Activated CD4-positive, alpha-beta memory T cell treated with anti-CD3 and anti-CD28 coated beads for 36 hours (primary cell): ENCODE results near the gene RALGPS1. TPM values are rescaled to one million over a fixed set of nuclear protein-coding genes. Genes with fewer than 3 reads are reported as not detected.
"Not testable (repeated sequence)": the region's sequence is repeated elsewhere in the genome, so short reads cannot be mapped to it uniquely, and the experiment has no call there.

Source experiments
- CTCF ChIA-PET: fragments of 350-600 bp; sonication (Branson Sonifier 250); formaldehyde crosslinking; loops from one replicate; lab custom pipeline; 2021; ENCODE audit warnings: antibody characterized with exemption, inconsistent platforms; lab: Charles Lee
- POLR2A ChIA-PET: fragments of 350-600 bp; sonication (Branson Sonifier 250); formaldehyde crosslinking; loops from one replicate; lab custom pipeline; 2021; ENCODE audit warnings: antibody characterized with exemption; lab: Charles Lee
- DNase-seq: peaks from one replicate; pipeline ENCODE4 v3.0.0-alpha.2; 2020
- H3K27ac Mint-ChIP-seq: one replicate; pipeline ENCODE4 v1.8.0; 2021; ENCODE audit warnings: mixed read lengths
- H3K27me3 Mint-ChIP-seq: one replicate; pipeline ENCODE4 v1.8.0; 2021; ENCODE audit warnings: mixed read lengths
- H3K36me3 Mint-ChIP-seq: one replicate; pipeline ENCODE4 v1.8.0; 2021; ENCODE audit warnings: mixed read lengths
- H3K4me1 Mint-ChIP-seq: one replicate; pipeline ENCODE4 v1.8.0; 2021; ENCODE audit warnings: low read depth, mixed read lengths
- H3K4me3 Mint-ChIP-seq: one replicate; pipeline ENCODE4 v1.8.0; 2021; ENCODE audit warnings: mild to moderate bottlenecking, mixed read lengths
- H3K9me3 Mint-ChIP-seq: one replicate; pipeline ENCODE4 v1.8.0; 2021; ENCODE audit warnings: mixed read lengths
- intact Hi-C: fragments of 100-400 bp; cut with micrococcal nuclease; formaldehyde crosslinking; loops from one replicate; pipeline ENCODE4 v1.15.1; 2023
- total RNA-seq, 2 experiments: library from RNA; stranded (reverse); gene quantifications; one replicate each; pipeline ENCODE4 v1.2.3, GENCODE V29; 2021

Gene RALGPS1
- total RNA-seq, 2 experiments from 2014 or later: 2.1 to 3.1 TPM

DNA sequence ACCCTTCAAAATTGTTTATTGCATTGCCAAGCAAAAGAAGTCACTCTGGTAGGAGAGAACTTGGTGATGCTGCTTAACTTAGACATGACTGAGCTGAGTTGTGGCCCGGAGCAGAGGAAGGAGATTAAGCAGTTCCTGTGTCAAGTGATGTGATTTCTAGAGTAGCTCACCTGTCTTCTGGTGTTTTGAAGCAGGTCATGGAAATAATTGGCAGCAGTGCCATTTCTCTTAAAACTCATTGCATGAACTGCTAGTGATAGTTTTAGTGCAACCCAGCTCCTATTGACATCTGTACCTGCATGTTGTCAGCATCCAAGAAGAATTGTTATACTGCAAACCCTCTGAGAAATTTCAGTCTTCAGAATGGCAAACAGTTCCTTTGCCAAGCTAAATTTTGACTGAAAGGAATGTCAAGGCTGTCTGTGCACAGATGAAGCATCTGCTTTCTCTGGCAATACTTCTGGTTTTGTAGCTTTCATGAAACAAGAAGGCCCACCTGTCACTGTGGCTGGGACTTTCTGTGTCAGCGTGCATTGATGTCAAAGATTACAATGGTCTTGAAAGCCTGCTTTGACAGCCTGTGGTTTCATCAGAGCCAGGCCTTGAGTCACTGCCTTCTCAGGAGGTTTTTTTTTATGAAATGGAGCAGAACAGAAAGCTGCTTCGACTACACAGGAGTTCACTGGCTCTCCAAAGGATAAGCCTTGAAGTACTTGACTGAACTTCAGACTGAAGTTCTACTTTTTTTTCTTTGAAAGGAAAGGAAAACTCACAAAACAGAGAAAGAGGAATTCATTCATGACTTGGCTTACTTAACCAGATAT is 90.6 kb downstream of the RALGPS1 start:
- H3K36me3 Mint-ChIP-seq: peaks cover 1% of the 10 kb centered on the region
- DNase-seq: peak; percentile 88
- no peak overlapping the region for H3K4me3 Mint-ChIP-seq
- ChIA-PET POLR2A (interaction anchor here (0.6 to 1.5 kb wide), 4 partner anchors 19 to 419 kb away, joined by 4 to 21 read pairs (median 6); no protein-coding TSS in a partner anchor), CTCF (interaction anchor here (0.9 to 2.6 kb wide), 7 partner anchors 17 to 194 kb away, joined by 3 to 22 read pairs (median 5); no protein-coding TSS in a partner anchor)
- peaks cover 23% of the 10 kb centered on the region for H3K4me1 Mint-ChIP-seq
- no peaks in the 10 kb centered on the region for H3K9me3 Mint-ChIP-seq
- peak overlapping the region; percentile 57 for H3K27ac Mint-ChIP-seq
- peaks cover 25% of the 10 kb centered on the region for H3K27me3 Mint-ChIP-seq
- intact Hi-C loops: loop anchor here (1.0 to 10.0 kb wide), 4 partner anchors 19 to 490 kb away; no protein-coding TSS in a partner anchor

- POLR2A ChIA-PET: interaction anchor here (1.2 to 1.5 kb wide), 3 partner anchors 20 to 156 kb away, joined by 4 to 21 read pairs (median 6); no protein-coding TSS in a partner anchor
- H3K27ac Mint-ChIP-seq: peak overlapping the region; percentile 51
Observed at GRCh38 chr9:127005770-127006314, 91.3 kb downstream of the RALGPS1 start.

DNA sequence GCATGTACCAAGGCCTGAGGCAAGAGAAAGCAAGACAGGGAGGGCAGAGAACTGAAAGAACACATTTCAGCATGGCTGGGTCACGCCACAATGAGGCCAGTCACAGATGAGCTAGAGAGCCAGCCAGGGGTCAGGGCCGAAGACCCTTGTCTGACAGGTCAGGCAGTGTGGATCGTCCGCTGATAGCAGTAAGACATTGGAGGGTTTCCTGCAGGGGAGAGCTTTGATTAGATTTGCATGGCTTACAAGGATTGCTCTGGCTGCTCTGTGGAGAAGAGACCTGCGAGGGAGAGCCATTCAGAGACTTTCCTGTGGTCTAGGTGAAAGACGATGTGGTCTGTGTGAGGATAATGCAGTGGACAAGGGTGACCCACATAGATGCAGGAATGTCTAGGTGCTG is 93.1 kb downstream of the RALGPS1 start:
- H3K4me1 Mint-ChIP-seq: peaks cover 23% of the 10 kb centered on the region
- peaks cover 2% of the 10 kb centered on the region for H3K36me3 Mint-ChIP-seq
- no peak overlapping the region for H3K4me3 Mint-ChIP-seq
- no peaks in the 10 kb centered on the region for H3K9me3 Mint-ChIP-seq
- DNase-seq: no peak
- CTCF ChIA-PET: interaction anchor here (0.5 to 1.0 kb wide), 2 partner anchors 67 to 436 kb away, joined by 3 read pairs; no protein-coding TSS in a partner anchor
- peaks cover 38% of the 10 kb centered on the region for H3K27me3 Mint-ChIP-seq
- intact Hi-C loops: loop anchor here (10.0 kb wide), 1 partner anchor 493 kb away; no protein-coding TSS in a partner anchor
- POLR2A ChIA-PET: no interaction called here
- no peak overlapping the region for H3K27ac Mint-ChIP-seq

More at GRCh38 chr9:127005770-127006314, 91.3 kb downstream of the RALGPS1 start:
- no peak for DNase-seq
- CTCF ChIA-PET: interaction anchor here (1.0 to 2.6 kb wide), 6 partner anchors 16 to 149 kb away, joined by 3 to 22 read pairs (median 5); no protein-coding TSS in a partner anchor
- peaks cover 23% of the 10 kb centered on the region for H3K4me1 Mint-ChIP-seq
- H3K27me3 Mint-ChIP-seq: peaks cover 30% of the 10 kb centered on the region
- intact Hi-C loops: loop anchor here (1.0 to 10.0 kb wide), 4 partner anchors 20 to 491 kb away; no protein-coding TSS in a partner anchor
- no peaks in the 10 kb centered on the region for H3K9me3 Mint-ChIP-seq
- no peak overlapping the region for H3K4me3 Mint-ChIP-seq
- peaks cover 2% of the 10 kb centered on the region for H3K36me3 Mint-ChIP-seq

GRCh38 chr9:127008076-127008475 is 93.5 kb downstream of the RALGPS1 start:
- H3K4me3 Mint-ChIP-seq: no peak overlapping the region
- H3K27ac Mint-ChIP-seq: no peak overlapping the region
- H3K27me3 Mint-ChIP-seq: peaks cover 37% of the 10 kb centered on the region
- H3K9me3 Mint-ChIP-seq: no peaks in the 10 kb centered on the region
- CTCF ChIA-PET: no interaction called here
- intact Hi-C loops: loop anchor here (10.0 kb wide), 1 partner anchor 493 kb away; no protein-coding TSS in a partner anchor
- no peak for DNase-seq
- POLR2A ChIA-PET: no interaction called here
- peaks cover 23% of the 10 kb centered on the region for H3K4me1 Mint-ChIP-seq
- peaks cover 2% of the 10 kb centered on the region for H3K36me3 Mint-ChIP-seq

DNA sequence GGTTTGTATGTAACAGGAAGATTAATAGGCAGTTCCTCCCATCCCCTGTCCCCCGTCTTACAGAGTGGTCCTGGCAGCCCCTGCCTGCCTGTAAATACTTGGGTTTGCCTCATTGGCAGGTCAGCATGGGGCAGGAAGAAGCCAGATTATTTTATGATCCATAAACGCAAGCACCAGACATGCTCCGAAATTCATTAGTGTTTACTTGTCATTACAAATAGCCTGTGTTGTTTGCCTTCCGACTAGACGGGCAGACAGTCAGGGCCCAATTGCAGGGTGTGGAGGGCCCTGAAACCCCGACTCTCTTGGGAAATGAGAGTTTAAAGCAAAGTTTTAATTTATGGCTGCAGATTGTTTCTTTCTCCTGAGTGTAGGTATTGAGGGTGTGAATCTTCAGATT is 97.2 kb downstream of the RALGPS1 start:
- H3K36me3 Mint-ChIP-seq: peaks cover 2% of the 10 kb centered on the region
- ChIA-PET POLR2A (no interaction called here), CTCF (no interaction called here)
- no peak overlapping the region for H3K4me3 Mint-ChIP-seq
- peaks cover 35% of the 10 kb centered on the region for H3K27me3 Mint-ChIP-seq
- no peak overlapping the region for H3K27ac Mint-ChIP-seq
- H3K9me3 Mint-ChIP-seq: no peaks in the 10 kb centered on the region
- H3K4me1 Mint-ChIP-seq: no peaks in the 10 kb centered on the region
- intact Hi-C loops: no loop called here
- DNase-seq: no peak

- no peak overlapping the region for H3K4me3 Mint-ChIP-seq
- H3K27me3 Mint-ChIP-seq: peaks cover 35% of the 10 kb centered on the region
- no peaks in the 10 kb centered on the region for H3K4me1 Mint-ChIP-seq
- POLR2A ChIA-PET: no interaction called here
- peaks cover 2% of the 10 kb centered on the region for H3K36me3 Mint-ChIP-seq
- CTCF ChIA-PET: no interaction called here
- intact Hi-C loops: no loop called here
- DNase-seq: no peak
- no peaks in the 10 kb centered on the region for H3K9me3 Mint-ChIP-seq
- no peak overlapping the region for H3K27ac Mint-ChIP-seq
Observed at GRCh38 chr9:127012250-127012649, 97.7 kb downstream of the RALGPS1 start.

GRCh38 chr9:127013597-127013996 is 99.0 kb downstream of the RALGPS1 start:
- Mint-ChIP-seq H3K4me1 (no peaks in the 10 kb centered on the region), H3K9me3 (no peaks in the 10 kb centered on the region), H3K27ac (no peak overlapping the region), H3K4me3 (no peak overlapping the region), H3K27me3 (peaks cover 27% of the 10 kb centered on the region), H3K36me3 (peaks cover 2% of the 10 kb centered on the region)
- ChIA-PET CTCF (no interaction called here), POLR2A (no interaction called here)
- intact Hi-C loops: no loop called here
- peak; percentile 20 for DNase-seq

DNA sequence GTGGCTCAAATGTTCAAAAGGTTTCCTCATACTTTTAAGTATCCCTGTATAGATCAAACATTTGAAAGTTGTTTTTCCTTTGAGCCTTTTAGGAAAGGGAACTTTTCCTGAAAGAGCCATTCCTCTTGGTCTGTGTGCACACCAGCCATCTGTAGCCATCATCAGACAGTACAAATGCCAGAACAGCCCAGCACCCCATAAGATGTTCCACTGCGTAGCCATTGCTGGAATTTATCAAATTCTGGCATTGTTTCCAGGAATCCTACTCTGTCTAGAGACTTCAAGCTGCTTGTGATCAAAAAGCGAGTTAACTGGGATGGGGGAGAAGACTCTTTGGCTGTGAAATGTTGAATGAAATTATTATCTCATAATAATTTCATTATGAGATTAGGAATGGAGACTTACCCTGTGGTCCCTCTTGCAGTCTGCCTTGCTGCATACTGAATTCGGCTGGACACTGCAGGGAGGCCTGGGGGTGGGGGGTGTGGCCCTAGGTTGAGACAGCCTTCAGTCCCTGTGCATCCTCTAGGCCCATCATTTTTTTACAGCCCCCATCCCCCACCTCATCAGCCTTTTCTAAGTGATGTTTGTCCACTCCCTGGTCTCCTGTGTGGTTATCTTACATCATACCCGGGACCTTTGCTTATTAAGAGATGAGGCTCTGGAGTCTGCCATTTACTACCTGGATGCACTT is 99.8 kb downstream of the RALGPS1 start:
- intact Hi-C loops: no loop called here
- H3K27ac Mint-ChIP-seq: no peak overlapping the region

DNA sequence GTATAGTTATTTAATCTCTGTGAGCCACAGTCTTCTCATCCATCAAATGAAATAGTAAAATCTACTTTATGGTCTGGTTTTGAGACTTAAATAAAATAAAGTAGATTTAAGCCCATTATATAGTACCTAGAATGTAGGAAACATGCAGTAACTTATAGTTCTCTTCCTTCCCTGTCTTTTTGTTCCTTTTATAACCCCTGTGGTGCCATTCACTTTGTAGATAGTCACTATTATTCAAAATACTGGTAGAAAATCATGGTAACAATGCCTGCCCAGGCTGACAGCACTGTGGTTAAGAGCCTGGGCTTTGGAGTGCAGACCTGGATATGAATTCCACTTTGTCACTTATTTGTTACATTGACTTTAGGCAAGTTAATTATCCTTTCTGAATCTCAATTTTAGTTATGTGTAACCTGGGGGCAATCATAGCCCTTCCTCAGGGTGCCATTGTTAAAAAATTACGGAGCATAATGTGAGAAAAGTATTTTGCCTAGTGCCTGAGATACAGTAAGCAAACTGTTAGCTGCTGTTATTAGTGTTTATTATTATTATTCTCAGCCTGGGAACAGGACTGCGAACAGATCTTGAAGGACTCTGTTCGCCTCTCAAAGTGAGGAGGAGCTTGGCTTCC is 100.4 kb downstream of the RALGPS1 start:
- no peak for DNase-seq
- CTCF ChIA-PET: interaction anchor here (0.5 kb wide), 1 partner anchor 11 kb away, joined by 3 read pairs; no protein-coding TSS in a partner anchor
- Mint-ChIP-seq H3K27ac (no peak overlapping the region), H3K4me3 (no peak overlapping the region), H3K9me3 (no peaks in the 10 kb centered on the region), H3K36me3 (peaks cover 2% of the 10 kb centered on the region), H3K4me1 (no peaks in the 10 kb centered on the region), H3K27me3 (peaks cover 21% of the 10 kb centered on the region)
- POLR2A ChIA-PET: no interaction called here
- intact Hi-C loops: no loop called here

More for the DNA sequence above, 99.8 kb downstream of the RALGPS1 start:
- ChIA-PET POLR2A (no interaction called here), CTCF (no interaction called here)
- Mint-ChIP-seq H3K4me3 (no peak overlapping the region), H3K9me3 (no peaks in the 10 kb centered on the region), H3K27me3 (peaks cover 21% of the 10 kb centered on the region), H3K36me3 (peaks cover 2% of the 10 kb centered on the region), H3K4me1 (no peaks in the 10 kb centered on the region)
- no peak for DNase-seq

DNA sequence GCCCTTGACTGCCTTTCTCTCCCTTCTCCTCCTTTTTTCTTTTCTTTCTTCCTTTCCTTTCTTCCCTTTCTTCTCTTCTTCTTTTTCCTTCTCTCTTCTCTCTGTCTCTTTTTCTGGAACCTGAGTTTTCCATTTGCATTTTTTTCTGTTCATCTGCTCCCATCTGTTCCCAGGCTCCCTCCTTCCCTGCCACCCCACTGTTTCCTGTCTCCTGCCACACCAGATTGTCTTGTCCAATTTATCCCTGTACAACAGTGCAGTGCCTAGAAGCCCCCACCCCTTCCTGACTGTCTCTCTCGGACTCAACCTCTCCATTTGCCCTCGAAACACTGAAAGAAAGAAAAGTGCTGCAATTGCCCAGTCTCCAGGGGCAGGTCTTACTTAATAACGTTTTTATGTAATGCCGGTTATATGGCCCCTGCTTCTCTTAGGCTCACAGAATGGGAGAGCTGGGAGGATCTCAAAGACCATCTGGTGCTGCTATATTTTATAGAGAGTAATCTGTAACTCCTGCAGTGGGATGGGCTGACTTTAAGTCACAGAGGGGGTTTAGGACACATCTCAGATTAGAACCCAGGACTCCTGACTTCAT is 101.4 kb downstream of the RALGPS1 start:
- Mint-ChIP-seq H3K27me3 (peaks cover 14% of the 10 kb centered on the region), H3K4me1 (no peaks in the 10 kb centered on the region), H3K4me3 (no peak overlapping the region), H3K27ac (no peak overlapping the region), H3K9me3 (no peaks in the 10 kb centered on the region), H3K36me3 (no peaks in the 10 kb centered on the region)
- CTCF ChIA-PET: no interaction called here
- POLR2A ChIA-PET: no interaction called here
- no peak for DNase-seq
- intact Hi-C loops: no loop called here

- H3K27me3 Mint-ChIP-seq, CTCF ChIA-PET, intact Hi-C loops, H3K4me1 Mint-ChIP-seq, POLR2A ChIA-PET, H3K27ac Mint-ChIP-seq, H3K36me3 Mint-ChIP-seq, DNase-seq, H3K4me3 Mint-ChIP-seq, H3K9me3 Mint-ChIP-seq: not testable (repeated sequence)
Observed at GRCh38 chr9:127017979-127018378, 103.4 kb downstream of the RALGPS1 start.
